Stimulated activated CD4-positive, alpha-beta T cell treated with anti-CD3 and anti-CD28 coated beads, Interleukin-4, amount 100 ng/mL, for 24 hours (primary cell): Measurements from ENCODE around the gene IMP3.

ENCODE experiments used
- DNase-seq: peaks from one replicate; pipeline ENCODE4 v3.0.0-alpha.2; 2020

Gene IMP3

DNA sequence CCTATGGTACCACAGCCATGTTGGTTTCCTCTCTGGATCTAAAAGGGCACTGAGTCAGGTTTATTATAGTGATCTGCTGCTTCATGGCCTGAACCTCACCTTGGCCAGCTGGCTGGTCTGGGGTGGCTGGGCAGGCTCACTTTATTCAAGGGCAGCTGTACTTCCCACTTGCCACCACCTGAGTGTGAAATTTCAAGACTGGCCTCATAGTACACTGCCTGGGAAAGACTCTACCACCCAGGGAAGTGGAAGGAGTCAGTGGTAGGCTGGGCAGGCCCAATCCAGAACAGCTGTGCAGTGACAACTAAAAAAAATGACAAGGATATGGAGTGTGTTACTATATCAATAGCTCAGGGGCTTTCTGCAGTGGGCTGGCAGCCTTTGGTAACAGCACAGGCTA lies 23.3 kb downstream of the IMP3 start:
- no peak for DNase-seq

DNA sequence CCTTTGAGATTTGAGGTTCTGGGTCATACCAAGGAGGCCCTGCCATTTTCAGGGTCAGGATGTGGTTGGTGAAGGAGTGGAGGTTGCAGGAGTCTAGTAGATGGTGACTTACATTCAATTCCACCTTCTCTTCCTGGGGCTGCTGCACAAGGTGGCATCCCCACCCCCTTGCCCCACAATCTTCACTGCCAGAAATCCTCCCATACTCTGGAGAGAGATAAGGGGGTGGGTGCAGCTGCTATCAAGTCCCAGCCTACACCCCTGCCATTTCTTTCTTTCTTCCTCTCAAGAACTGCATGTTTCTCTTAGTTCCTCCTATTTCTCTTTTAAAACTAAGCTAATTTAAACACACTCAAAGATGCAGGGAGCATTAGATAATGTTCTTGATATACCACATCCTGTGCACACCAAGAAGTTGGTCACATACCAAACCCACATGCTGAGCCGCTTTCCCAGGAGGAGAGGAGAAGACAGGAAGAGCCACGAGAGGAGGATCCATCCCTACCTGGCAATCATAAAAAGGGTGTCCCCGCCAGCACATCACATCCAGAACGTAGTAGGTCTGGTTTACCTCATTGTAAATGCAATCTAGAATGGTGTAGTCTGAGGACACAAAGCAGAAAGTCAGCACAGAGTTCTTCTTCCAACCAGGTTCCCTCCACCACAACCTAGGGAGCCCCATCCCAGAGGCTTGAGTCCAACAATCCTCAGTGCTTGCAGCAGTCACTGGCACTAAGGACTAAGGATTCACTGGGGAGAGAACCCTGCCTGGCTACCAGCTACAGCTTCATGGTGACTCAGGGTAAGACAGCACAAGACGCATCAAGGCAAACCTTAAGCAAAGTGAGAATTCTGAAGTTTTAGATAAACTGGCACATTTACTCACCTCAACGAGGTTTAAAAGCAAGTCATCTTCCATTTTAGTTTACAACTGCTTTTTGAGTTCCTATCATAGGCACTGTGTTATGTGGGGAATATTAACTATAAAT lies 33.0 kb downstream of the IMP3 start:
- DNase-seq = no peak

DNA sequence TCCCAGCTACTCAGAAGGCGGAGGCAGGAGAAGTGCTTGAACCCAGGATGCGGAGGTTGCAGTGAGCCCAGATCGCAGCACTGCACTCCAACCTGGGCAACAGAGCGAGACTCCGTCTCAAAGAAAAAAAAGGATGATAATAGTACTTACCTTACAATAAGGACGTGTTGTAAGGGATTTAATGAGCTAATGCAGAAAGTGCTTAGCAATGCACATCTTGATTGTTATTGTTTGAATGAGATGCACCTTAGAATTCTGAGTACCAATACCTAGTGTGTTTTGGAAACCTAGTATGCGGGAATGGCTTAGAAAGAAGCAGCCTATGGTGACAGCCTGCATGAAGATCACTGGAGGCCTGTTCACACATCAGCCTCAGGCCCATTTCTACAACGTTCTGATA lies 34.0 kb downstream of the IMP3 start:
- no peak for DNase-seq

DNA sequence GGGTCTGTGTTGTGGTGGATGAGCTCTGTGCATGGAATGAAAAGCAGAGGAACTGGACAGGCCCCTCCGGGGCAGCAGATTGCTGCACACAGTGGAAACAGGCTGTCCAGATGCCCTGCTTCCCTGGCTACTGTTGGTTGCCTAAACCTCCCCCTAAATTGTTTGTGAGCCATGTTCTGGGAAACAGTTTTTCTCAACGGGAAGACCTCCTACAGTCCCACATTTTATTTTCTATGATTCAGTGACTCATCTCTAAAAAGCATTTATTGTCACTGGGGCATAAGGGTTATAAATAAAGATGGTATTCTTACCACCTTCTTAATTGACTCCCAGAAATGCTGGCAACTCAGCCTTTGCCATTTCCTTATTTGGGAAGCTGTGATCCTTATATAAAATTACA lies 40.6 kb downstream of the IMP3 start:
- no peak for DNase-seq

DNA sequence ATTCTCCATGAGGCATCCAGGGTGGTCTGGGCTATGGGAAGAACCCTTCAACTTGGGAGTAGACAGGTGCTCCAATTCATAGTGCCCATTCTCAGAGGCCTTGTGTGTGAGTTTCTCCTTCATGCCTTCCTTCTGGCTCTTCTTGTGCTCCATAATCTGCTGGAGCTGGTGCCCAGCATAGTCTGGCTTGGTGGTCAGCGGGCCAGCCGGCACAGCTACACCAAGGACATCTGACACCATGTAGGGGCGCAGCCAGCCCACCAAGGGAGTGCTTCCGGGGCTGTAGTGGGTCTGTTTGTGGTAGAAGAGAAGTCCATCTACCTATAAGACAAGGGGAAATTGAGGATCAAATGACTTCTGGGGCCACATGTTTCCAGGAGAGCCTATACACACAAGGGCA lies 41.7 kb downstream of the IMP3 start:
- no peak for DNase-seq

DNA sequence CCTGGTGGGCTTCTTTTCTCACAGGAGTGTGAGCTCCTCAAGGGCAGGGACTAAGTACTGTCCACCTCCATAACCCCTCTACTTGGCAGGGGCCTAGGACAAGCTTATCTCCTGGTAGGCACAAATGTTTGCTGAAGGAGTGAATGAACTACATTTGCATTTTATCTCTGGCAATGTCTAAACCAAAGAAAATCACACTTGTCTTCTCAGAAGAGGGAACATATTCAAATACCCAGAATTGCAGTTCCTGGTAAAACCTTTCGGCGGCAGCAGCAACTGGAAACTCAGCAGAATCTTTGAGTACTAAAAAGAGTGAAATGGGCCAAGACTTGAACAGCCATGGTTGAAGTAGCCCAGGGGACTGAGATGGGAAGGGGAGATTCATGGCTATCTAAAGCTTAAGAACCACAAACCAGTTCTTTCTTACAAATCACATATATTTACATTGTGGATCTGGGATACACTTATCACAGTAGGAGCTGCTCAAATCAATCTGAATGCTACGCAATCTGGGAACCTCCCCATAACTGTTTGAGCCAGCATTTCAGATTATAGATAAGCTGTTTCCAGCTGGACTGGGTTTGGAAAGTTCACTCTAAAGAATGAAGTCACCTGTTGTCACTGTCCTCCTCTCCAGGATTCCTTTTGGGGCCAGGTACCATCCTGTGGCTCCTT lies 42.2 kb downstream of the IMP3 start:
- DNase-seq = peak; percentile 26

DNA sequence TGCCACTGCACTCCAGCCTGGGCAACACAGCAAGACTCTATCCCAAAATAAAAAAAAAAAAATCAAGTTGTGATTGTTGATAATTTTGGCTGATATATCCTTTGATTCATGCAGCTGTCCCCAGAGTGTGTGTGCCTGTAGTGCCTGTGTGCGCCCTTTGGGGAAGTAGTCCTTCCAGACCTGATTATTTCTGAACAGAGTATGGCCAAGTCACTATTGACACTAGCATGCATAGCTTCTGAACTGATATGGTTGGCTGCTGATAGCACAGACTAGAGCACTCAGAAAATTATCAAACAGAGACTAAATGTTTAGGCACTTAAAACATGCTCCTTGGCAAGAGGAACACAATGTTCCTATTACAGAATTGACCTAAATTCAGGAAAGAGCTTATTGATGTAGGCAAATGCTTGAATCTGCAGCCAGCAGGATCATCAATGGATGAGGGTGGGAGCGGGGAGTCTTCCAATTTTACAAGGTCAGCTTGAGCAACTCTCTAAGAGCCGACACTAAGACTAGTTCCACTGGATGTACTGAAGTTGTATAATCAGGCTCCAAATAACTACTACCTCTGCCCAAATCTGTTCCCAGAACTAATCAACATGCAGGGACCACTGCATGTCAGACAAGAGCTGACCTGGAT lies 43.2 kb downstream of the IMP3 start:
- DNase-seq = no peak

DNA sequence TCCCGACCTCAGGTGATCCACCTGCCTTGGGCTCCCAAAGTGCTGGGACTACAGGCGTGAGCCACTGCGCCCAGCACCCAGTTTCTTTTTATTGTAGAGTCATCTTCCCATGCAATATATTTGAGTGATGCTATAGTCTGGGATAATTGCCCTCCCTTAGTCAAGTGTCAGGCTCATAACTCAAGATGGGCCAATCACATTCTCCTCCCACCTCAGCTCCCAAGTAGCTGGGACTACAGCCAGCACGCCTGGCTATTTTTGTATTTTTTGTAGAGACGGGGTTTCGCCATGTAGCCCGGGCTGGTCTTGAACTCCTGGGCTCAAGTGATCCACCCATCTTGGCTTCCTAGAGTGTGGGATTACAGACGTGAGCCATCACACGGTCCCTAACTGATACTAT lies 45.7 kb downstream of the IMP3 start:
- no peak for DNase-seq

DNA sequence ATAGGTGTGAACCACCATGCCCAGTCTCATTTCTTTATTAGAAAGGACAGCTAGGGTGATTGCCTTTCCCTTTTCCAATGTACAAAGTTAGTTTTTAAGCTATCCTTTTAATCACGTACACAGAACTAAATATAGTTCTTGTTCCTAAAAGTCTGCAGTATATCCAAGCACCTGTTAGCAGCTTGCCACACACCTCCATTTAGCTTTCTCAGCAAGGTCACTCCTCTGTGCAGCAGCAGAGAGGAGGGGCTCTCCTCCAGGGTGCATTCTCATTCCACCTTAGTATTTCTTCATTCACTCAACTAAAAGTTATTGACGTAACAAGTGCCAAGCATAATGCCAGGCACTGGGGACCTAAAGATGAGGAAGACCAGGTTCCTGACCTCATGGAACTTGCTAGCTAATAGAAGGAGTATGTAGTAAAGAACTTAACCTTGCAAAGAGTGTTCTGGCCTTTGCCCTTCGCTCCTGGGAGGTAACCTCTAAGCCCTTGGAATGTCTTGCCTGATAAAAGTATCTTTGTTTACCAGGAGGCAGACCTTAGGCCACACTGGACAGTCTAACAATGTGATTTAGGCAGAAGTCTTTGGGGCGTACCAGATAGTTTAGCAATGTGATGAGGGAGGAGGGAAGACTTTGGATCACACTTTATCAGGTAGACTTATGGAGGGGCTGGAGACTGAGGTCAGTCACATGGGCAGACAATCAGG lies 48.2 kb downstream of the IMP3 start:
- no peak for DNase-seq

DNA sequence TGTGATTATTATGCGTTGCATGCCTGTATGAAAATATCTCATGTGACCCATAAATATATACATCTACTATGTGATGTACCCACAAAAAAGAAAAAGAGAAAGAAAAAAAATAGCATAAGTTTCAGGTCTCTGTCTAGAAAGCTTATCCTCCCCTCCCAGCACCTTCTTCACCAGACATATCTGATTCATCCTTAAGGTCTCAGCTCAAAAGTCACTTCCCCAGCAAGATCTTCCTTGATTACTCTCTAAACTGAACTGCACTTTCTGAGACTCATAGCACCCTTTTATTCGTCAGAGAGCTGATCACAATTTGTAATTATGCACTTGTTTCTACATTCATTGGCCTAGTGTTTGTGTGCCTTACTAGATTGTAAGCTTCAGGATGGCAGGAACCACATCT lies 49.8 kb downstream of the IMP3 start:
- no peak for DNase-seq
